GM12873 (cell line): Measurements from ENCODE around the gene SSTR4.

Source experiments
- TF ChIP-seq, protein P1 (sequence below): IDR thresholded peaks from 2 replicates; pipeline ENCODE4 v1.5.1; 2012; ENCODE audit warnings: low read depth, mild to moderate bottlenecking, moderate library complexity, low read length, control low read depth; ENCODE audit not compliant: insufficient read depth; ENCODE audit errors: missing control alignments

SSTR4 gene

DNA sequence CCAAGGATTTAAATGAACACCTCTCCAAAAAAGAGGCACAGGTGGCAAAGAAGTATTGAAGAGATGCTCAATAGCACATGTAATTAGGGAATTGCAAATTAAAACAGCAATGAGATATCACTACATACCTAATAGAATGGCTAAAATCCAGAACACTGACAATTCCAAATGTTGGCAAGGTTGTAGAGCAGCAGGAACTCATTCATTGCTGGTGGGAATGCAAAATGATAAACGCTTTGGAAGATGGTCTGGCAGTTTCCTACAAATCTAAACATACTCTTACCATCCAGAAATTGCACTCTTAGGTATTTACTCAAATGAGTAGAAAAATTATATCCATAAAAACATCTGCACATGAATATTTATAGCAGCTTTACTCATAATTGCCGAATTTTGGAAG is 34.0 kb downstream of the SSTR4 start:
- TF ChIP-seq, protein P1, sequence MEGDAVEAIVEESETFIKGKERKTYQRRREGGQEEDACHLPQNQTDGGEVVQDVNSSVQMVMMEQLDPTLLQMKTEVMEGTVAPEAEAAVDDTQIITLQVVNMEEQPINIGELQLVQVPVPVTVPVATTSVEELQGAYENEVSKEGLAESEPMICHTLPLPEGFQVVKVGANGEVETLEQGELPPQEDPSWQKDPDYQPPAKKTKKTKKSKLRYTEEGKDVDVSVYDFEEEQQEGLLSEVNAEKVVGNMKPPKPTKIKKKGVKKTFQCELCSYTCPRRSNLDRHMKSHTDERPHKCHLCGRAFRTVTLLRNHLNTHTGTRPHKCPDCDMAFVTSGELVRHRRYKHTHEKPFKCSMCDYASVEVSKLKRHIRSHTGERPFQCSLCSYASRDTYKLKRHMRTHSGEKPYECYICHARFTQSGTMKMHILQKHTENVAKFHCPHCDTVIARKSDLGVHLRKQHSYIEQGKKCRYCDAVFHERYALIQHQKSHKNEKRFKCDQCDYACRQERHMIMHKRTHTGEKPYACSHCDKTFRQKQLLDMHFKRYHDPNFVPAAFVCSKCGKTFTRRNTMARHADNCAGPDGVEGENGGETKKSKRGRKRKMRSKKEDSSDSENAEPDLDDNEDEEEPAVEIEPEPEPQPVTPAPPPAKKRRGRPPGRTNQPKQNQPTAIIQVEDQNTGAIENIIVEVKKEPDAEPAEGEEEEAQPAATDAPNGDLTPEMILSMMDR = no peak

DNA sequence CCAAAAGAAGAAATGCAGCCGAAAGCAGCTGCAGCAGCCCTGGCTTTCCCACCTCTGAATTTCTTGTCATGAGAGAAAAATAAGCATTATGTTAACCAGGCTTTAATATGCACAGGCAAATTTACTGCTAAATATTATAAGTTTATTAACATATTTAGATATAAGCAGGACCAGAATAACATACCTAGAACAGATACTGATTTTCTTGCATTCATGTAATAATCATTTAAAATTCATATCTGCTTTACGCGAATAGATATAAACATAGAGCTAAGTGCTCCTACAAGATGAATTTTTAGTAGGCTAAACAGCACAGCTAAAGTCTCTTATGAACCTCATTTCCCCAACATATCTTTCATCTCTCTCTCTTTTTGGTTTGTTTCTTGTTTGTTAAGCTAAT is 36.3 kb downstream of the SSTR4 start:
- TF ChIP-seq, protein P1 = no peak

DNA sequence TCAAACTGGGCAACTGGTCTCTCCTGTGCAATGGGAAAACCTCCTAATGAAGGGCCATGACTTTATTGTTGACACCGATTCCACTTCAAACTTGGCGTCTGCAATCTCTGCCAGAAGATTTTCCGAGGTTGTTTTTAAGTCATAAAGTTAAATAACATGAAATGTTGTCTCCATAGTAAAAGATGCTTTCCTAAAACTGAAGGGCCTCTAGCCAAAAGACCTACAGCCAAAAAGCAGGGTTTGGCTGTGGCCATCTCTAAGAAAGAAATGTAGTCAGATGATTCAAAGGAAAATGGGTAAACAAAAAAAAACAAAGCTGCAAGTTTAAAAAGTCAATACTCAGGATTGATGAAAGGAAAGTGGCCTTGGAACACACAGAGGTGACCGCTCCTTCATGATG is 36.9 kb downstream of the SSTR4 start:
- TF ChIP-seq, protein P1 = no peak

DNA sequence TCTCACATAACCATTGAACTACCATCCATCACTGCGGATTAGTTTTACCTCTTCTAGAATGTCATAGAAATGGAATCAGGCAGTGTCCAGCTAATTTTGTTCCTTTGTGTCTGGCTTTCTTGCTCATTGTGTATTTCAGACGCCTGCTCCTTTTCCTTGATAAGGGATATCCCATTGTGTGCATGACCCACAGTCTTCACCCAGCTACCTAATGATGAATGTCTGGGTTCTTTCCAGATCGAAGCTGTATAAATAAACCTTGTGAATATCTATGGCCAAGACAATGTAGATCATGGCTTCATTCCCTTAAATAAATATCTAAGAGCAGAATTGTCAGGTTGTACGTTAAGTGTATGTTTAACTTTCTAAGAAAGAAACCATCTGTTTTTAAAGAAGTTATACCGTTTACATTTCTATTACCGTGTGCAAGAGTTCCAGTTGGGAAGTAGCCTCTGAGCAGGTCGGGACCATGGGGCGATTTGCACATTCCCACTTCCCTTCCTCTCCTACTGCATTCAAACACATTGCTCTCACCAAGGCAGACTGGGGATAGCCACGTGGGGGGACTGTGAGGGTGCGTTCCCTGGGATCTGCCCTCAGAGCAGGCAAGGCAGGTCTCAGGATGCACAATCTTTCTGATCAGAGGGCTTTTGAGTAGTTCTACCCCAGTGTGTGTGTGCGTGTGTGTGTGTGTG is 37.9 kb downstream of the SSTR4 start:
- TF ChIP-seq, protein P1 = no peak

DNA sequence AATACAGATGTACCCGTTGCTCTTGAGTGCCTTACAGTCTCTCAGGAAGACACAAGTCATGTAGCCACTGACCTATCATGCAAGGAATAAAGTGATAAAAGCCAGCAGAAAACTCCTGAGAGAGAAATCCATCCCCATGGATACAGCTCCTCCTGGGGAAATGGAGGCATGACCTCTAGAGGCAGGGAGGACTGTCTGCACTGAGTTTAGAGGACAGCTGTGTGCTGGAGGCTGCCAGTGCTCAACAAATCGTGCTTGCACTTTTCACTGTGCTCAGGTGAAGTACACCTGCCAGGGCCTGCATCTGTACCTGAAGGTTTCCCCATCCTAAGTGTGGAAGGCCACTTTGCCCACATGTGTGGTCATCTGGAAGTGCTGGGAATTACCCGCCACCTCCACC is 38.9 kb downstream of the SSTR4 start:
- TF ChIP-seq, protein P1 = no peak

DNA sequence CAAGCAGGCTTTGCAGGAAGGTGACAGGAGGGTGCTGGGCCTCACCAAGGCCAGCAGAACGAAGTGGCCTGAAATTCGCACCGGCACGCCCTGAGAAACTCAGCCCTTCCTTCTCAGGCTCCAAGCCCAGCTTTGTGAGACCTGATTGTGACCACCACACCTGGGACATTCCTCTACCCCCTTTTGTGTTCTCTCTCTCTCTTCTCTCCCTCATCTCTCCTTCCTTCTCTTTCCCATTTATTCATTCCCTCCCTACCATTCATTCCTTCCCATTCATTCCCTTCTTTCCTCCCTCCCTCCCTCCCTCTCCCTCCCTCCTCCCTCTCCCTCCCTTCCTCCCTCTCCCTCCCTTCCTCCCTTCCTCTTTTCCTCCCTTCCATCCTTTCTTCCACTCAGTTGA is 42.2 kb downstream of the SSTR4 start:
- TF ChIP-seq, protein P1 = no peak

DNA sequence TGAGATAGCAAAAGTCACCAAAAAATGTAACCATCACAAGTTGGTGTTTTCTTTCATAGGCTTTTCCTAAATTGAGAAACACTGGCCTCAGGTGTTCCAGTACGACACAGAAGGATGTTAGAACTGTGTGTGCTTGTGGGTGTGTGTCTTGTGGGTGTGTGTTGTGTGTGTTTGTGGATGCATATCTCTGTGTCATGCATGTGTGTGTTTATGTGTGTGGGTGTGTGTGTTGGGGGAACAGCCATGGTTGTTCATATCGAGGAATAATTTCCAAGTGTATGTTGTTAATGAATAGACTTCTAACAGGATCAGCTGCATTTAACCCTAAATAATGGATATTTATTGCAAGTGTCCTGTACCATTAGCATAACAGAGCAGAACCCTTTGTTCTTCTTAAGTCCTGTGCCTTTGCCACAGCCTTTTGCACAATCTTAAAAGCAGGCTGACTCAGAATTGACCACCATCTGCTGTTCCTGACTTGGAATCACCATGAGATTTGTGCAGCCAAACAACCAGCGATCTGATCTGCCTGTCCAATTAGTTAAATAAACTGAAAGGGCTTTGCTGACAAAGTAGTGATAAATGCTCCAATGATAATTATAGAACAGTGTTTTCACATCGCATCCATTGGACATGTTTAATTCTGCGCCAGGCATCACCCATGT is 43.4 kb downstream of the SSTR4 start:
- TF ChIP-seq, protein P1 = no peak
